Loucy (cell line): ENCODE data around the gene SYNE4.

Experiments used
- EZH2phosphoT487 ChIP-seq: fragments of 200-600 bp; IDR thresholded peaks from 2 replicates; pipeline ENCODE4 v1.6.1; 2018; ENCODE audit warnings: antibody characterized with exemption, mild to moderate bottlenecking, moderate library complexity, borderline replicate concordance
- TF ChIP-seq, protein P1 (sequence below): fragments of 200-600 bp; sonication (generic); conservative IDR thresholded peaks from 2 replicates; pipeline ENCODE4 v1.5.1; 2014; ENCODE audit warnings: mild to moderate bottlenecking, antibody characterized with exemption, low read length

DNA sequence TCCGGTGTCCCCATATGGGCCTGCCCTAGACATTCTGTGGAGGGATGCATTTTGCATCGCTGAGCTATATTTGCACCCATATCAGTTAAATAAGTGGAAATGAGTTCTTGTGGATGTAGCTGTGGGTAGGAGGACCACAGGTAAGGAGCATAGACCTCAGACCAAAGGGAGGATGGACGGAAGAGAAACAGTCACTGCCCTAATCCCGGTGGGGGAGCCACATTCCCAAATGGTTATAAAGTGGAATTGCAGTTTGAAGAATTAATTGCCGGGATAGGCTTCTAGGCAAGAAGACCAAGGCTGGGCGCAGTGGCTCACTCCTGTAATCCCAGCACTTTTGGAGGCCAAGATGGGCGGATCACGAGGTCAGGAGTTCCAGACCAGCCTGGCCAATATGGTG is 11.8 kb downstream of the SYNE4 start:
- TF ChIP-seq, protein P1, sequence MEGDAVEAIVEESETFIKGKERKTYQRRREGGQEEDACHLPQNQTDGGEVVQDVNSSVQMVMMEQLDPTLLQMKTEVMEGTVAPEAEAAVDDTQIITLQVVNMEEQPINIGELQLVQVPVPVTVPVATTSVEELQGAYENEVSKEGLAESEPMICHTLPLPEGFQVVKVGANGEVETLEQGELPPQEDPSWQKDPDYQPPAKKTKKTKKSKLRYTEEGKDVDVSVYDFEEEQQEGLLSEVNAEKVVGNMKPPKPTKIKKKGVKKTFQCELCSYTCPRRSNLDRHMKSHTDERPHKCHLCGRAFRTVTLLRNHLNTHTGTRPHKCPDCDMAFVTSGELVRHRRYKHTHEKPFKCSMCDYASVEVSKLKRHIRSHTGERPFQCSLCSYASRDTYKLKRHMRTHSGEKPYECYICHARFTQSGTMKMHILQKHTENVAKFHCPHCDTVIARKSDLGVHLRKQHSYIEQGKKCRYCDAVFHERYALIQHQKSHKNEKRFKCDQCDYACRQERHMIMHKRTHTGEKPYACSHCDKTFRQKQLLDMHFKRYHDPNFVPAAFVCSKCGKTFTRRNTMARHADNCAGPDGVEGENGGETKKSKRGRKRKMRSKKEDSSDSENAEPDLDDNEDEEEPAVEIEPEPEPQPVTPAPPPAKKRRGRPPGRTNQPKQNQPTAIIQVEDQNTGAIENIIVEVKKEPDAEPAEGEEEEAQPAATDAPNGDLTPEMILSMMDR, result no peak
- TF ChIP-seq EZH2phosphoT487, result no peak
